ENCODE results near the gene CSNK2A2. TPM values are rescaled to one million over a fixed set of nuclear protein-coding genes. Genes with fewer than 3 reads are reported as not detected.

CSNK2A2 gene
- total RNA-seq, 6 experiments from 2014 or later, result 24.4 to 29.5 (median 26.8) TPM

DNA sequence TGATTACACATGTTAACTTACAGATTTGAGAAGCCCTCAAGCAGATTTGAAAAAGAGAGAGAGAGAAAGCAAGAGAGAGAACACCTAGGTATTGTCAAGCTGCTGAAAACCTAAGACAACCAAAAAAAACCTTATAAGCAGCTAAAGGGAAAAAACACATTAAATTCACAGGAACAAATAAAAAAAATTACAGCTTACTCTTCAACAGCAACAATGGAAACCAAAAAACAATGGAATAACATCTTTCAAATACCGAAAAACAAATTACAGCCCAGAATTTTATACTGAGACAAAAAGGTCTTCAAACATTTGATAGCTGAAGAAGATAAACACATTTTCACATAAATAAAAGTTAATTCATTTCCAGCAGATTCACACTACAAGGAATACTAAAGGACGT, 60.3 kb downstream of the CSNK2A2 start:
- no peak overlapping the region for H3K4me3 ChIP-seq
- intact Hi-C loops (cut with DNase I), result no loop called here
- ATAC-seq, result no peak

DNA sequence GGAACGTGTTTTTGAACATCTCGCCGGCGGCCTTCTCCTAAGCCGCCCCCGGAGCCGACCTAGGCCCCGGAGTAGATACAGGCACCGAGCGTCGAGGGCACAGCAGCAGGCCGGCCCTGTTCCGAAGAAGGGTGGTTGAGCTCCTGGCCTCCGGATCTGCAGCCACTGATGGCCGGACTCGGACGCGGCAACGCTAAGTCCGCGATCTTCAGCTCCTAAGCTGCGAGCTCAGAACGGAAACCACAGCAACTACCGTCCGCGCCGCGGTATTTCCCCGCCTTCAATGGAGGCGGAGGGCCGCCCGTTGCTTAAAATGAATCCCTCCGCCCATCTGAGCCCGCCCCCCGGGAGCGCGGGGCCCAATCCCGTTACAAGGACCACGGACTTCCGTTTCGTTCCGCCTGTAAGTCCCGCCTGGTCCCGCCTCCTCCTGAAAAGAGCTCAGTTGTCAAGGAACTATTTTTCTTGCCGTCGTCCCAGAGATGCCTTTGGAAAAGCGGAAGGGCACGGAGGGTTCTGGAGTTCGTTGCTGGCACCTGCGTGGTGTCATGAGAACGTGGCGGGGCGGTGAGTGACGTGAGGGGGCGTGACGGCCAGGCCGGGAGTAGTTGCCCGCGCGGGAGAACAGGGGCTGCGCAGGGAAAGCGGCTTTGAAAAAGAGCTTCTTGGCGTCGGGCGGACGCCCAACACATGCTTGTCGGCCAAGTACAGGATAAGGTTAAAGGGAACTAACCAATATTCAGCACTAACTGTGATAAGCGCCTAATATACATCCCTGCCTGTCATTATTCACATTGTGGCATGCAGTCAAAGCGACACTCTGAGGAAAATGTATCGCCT, 68.6 kb downstream of the CSNK2A2 start, which contains the start of gene CFAP20:
Gene CFAP20, minus strand, starts transcription at position 285 of the 840 bp plus-strand sequence. Its CDS starts 266 bp downstream, at position 19.
- H3K4me1 ChIP-seq, result peaks cover 0 to 40% (median 15%) of the 10 kb centered on the region in 4 donors
- intact Hi-C loops (cut with DNase I), result no loop called here
- H3K4me3 ChIP-seq, result peak within 1 kb of the TSS; percentile 86 to 97 (median 94)
- 1% methylated on average over 39 of the region's 70 CpGs for WGBS (ENCODE audit: insufficient coverage, low coverage, low lambda C conversion rate, missing lambda C conversion rate)
- TF ChIP-seq POLR2A (IDR thresholded peaks at IDR 0.05), result peak; percentile 96
- TF ChIP-seq, protein P1, sequence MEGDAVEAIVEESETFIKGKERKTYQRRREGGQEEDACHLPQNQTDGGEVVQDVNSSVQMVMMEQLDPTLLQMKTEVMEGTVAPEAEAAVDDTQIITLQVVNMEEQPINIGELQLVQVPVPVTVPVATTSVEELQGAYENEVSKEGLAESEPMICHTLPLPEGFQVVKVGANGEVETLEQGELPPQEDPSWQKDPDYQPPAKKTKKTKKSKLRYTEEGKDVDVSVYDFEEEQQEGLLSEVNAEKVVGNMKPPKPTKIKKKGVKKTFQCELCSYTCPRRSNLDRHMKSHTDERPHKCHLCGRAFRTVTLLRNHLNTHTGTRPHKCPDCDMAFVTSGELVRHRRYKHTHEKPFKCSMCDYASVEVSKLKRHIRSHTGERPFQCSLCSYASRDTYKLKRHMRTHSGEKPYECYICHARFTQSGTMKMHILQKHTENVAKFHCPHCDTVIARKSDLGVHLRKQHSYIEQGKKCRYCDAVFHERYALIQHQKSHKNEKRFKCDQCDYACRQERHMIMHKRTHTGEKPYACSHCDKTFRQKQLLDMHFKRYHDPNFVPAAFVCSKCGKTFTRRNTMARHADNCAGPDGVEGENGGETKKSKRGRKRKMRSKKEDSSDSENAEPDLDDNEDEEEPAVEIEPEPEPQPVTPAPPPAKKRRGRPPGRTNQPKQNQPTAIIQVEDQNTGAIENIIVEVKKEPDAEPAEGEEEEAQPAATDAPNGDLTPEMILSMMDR (IDR thresholded peaks at IDR 0.05), result no peak
- H3K27ac ChIP-seq, result peak within 1 kb of the TSS; percentile 67 to 88 (median 87)
- H3K27me3 ChIP-seq, result no peaks in the 10 kb centered on the region
- H3K9me3 ChIP-seq, result no peaks in the 10 kb centered on the region
- H3K36me3 ChIP-seq, result no peaks in the 10 kb centered on the region
- DNase-seq (peak; percentile 98 to 99 (median 99)), ATAC-seq (peak; percentile 90 to 95 (median 92))

More for the DNA sequence above, 60.3 kb downstream of the CSNK2A2 start:
- Histone ChIP-seq H3K9me3 (no peaks in the 10 kb centered on the region), H3K4me1 (no peaks in the 10 kb centered on the region), H3K27me3 (no peaks in the 10 kb centered on the region), H3K27ac (no peak overlapping the region), H3K36me3 (no peaks in the 10 kb centered on the region)
- 72% methylated on average over 2 of the region's 2 CpGs for WGBS (ENCODE audit: insufficient coverage, low coverage, low lambda C conversion rate, missing lambda C conversion rate)
- no peak for DNase-seq
- TF ChIP-seq, protein P1 (IDR thresholded peaks at IDR 0.05), result no peak
- TF ChIP-seq POLR2A (IDR thresholded peaks at IDR 0.05), result no peak

- peak in 3 of 4 donors; percentile 2 to 6 (median 3) for ATAC-seq
- Histone ChIP-seq H3K27me3 (no peaks in the 10 kb centered on the region), H3K27ac (peak overlapping the region; percentile 67 to 88 (median 87)), H3K4me3 (peak overlapping the region; percentile 86 to 97 (median 94)), H3K36me3 (no peaks in the 10 kb centered on the region), H3K9me3 (no peaks in the 10 kb centered on the region), H3K4me1 (peaks cover 0 to 47% (median 18%) of the 10 kb centered on the region in 4 donors)
- intact Hi-C loops (cut with DNase I), result no loop called here
- DNase-seq, result peak in 2 of 3 donors; percentile 51 to 62
- WGBS (ENCODE audit: insufficient coverage, low coverage, low lambda C conversion rate, missing lambda C conversion rate), result 0% methylated on average over 13 of the region's 25 CpGs
- TF ChIP-seq, protein P1 (IDR thresholded peaks at IDR 0.05), result no peak
- no peak for TF ChIP-seq POLR2A (IDR thresholded peaks at IDR 0.05)
Measured at GRCh38 chr16:58128711-58129096, 69.2 kb downstream of the CSNK2A2 start.

- DNase-seq (peak; percentile 53 to 93 (median 84)), ATAC-seq (peak; percentile 51 to 67 (median 63))
- no peaks in the 10 kb centered on the region for H3K27me3 ChIP-seq
- TF ChIP-seq, protein P1 (IDR thresholded peaks at IDR 0.05), result no peak
- TF ChIP-seq POLR2A (IDR thresholded peaks at IDR 0.05), result peak; percentile 59
- WGBS (ENCODE audit: insufficient coverage, low coverage, low lambda C conversion rate, missing lambda C conversion rate), result 7% methylated on average over 5 of the region's 6 CpGs
- H3K36me3 ChIP-seq, result no peaks in the 10 kb centered on the region
- intact Hi-C loops (cut with DNase I), result no loop called here
- H3K4me1 ChIP-seq, result peaks cover 0 to 48% (median 19%) of the 10 kb centered on the region in 4 donors
- peak overlapping the region; percentile 86 to 97 (median 94) for H3K4me3 ChIP-seq
- H3K27ac ChIP-seq, result peak overlapping the region in 2 of 3 donors; percentile 87 to 88
- no peaks in the 10 kb centered on the region for H3K9me3 ChIP-seq
Measured at GRCh38 chr16:58128181-58128631, 69.7 kb downstream of the CSNK2A2 start.

Measured in right lobe of liver (tissue), 6 donors.